Nephron (organoid): ENCODE results near the gene AGPAT1.
A peak's percentile ranks its signal among the peaks of the same experiment; 100 is the strongest.

ENCODE experiments used
- H3K27ac Mint-ChIP-seq, 3 experiments: 2 replicates each; pipeline ENCODE4 v1.8.0; 2020; ENCODE audit warnings: mixed read lengths in 3 of 3, mild to moderate bottlenecking in 2 of 3, moderate library complexity in 1 of 3
- H3K27me3 Mint-ChIP-seq: 2 replicates; pipeline ENCODE4 v1.8.0; 2021; ENCODE audit warnings: low read depth, mild to moderate bottlenecking, moderate library complexity, mixed read lengths
- H3K36me3 Mint-ChIP-seq: 2 replicates; pipeline ENCODE4 v1.8.0; 2020; ENCODE audit warnings: low read depth, mixed read lengths
- H3K4me1 Mint-ChIP-seq: 2 replicates; pipeline ENCODE4 v1.8.0; 2020; ENCODE audit warnings: mixed read lengths
- H3K4me3 Mint-ChIP-seq, 3 experiments: 2 replicates each; pipeline ENCODE4 v1.8.0; 2020; ENCODE audit warnings: mild to moderate bottlenecking in 3 of 3, mixed read lengths in 3 of 3, moderate library complexity in 2 of 3
- H3K9me3 Mint-ChIP-seq: 2 replicates; pipeline ENCODE4 v1.8.0; 2020; ENCODE audit warnings: mixed read lengths
- CTCF ChIP-seq, 3 experiments: fragments of 200-600 bp; sonication (generic); IDR thresholded peaks; one replicate each; pipeline ENCODE4 v1.5.0; 2021; ENCODE audit warnings: antibody characterized with exemption in 3 of 3; ENCODE audit not compliant: unreplicated experiment in 3 of 3

The AGPAT1 gene

GRCh38 chr6:32202186-32202585, 26.3 kb upstream of the AGPAT1 start:
- Mint-ChIP-seq H3K9me3 (no peaks in the 10 kb centered on the region), H3K27me3 (peaks cover 14% of the 10 kb centered on the region), H3K4me1 (peaks cover 18% of the 10 kb centered on the region), H3K27ac (no peak overlapping the region), H3K36me3 (no peaks in the 10 kb centered on the region), H3K4me3 (no peak overlapping the region)
- TF ChIP-seq CTCF (IDR thresholded peaks at IDR 0.05; ENCODE audit: unreplicated experiment in 3 of 3), result no peak

- Mint-ChIP-seq H3K4me3 (no peak overlapping the region), H3K4me1 (peaks cover 26% of the 10 kb centered on the region), H3K9me3 (no peaks in the 10 kb centered on the region), H3K27me3 (peaks cover 11% of the 10 kb centered on the region), H3K27ac (peak overlapping the region in 1 of 3 experiments; percentile 7), H3K36me3 (no peaks in the 10 kb centered on the region)
- no peak for TF ChIP-seq CTCF (IDR thresholded peaks at IDR 0.05; ENCODE audit: unreplicated experiment in 3 of 3)
These were observed 25.0 kb upstream of the AGPAT1 start for GRCh38 chr6:32200711-32201475.

GRCh38 chr6:32198866-32199265, 23.0 kb upstream of the AGPAT1 start:
- peaks cover 36% of the 10 kb centered on the region for H3K4me1 Mint-ChIP-seq
- H3K27ac Mint-ChIP-seq, result peak overlapping the region in 2 of 3 experiments; percentile 99 to 100
- H3K27me3 Mint-ChIP-seq, result no peaks in the 10 kb centered on the region
- TF ChIP-seq CTCF (IDR thresholded peaks at IDR 0.05; ENCODE audit: unreplicated experiment in 3 of 3), result no peak
- no peaks in the 10 kb centered on the region for H3K9me3 Mint-ChIP-seq
- H3K4me3 Mint-ChIP-seq, result peak overlapping the region in 2 of 3 experiments; percentile 41 to 51
- H3K36me3 Mint-ChIP-seq, result no peaks in the 10 kb centered on the region

DNA sequence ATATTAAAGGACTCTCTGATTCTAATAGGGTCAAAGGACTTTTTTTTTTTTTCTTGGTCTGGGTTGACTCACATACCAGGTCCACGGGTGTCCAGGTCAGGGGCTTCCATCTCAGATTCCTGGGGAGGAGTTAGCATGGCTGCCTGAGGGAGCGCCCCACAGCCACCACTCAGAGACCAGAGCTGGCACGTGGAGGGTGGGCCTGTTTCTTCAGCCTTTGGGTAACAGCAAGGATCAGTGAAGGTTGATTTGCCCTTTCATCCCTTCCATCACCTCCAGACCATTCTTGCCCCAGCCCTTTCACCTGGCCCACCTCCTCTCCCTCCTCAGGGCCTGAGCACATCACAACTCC, 22.4 kb upstream of the AGPAT1 start:
- H3K27me3 Mint-ChIP-seq, result no peaks in the 10 kb centered on the region
- no peaks in the 10 kb centered on the region for H3K9me3 Mint-ChIP-seq
- peak overlapping the region; percentile 22 to 100 (median 99) for H3K27ac Mint-ChIP-seq
- H3K4me3 Mint-ChIP-seq, result peak overlapping the region; percentile 41 to 51 (median 41)
- peaks cover 38% of the 10 kb centered on the region for H3K4me1 Mint-ChIP-seq
- TF ChIP-seq CTCF (IDR thresholded peaks at IDR 0.05; ENCODE audit: unreplicated experiment in 3 of 3), result no peak
- H3K36me3 Mint-ChIP-seq, result no peaks in the 10 kb centered on the region

DNA sequence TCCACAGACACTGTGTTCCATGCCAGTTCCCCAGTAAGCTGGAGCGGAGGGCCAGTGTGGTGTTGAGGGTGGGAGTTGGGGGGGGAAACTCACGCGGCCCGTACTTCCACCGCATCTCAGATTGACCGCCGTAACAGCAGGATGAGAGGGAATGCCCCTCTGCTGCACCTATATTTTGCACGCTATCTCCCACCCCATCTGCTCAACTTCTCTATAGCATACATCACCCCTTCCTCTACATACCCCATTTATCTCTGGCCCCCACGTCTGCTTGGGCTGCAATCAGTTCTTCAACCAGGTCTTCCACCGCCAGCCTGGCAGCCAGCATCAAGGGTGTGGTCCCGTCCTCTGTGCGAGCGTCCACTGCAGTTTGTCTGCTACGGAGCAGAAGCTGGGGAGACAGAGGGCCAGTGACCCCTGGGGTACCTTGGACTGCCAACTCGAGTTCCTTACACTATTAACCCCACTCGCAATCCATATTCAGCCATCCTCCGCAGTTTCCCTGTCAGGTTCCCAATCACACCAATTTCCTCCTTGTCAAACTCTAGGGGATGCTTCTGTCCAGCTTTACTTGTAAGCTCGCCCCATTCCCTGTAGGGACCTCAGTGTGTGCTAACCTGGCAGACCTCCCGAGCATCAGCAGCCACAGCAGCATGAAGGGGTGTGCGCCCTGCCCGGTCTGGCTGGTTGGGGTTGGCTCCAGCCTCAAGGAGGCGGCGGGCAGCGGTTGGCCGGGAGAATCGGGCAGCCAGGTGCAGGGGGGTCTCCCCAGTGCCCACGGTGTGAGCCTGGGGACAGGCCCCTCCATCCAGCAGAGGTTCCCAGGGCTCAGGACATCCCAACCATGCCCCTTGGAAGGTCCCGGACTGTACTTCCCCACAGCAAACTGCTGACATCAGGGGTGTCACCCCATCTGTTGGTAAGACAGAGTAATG, 21.1 kb upstream of the AGPAT1 start:
- TF ChIP-seq CTCF (IDR thresholded peaks at IDR 0.05; ENCODE audit: unreplicated experiment in 3 of 3), result no peak
- no peaks in the 10 kb centered on the region for H3K9me3 Mint-ChIP-seq
- H3K36me3 Mint-ChIP-seq, result no peaks in the 10 kb centered on the region
- H3K27ac Mint-ChIP-seq, result peak overlapping the region; percentile 99 to 100 (median 100)
- H3K4me3 Mint-ChIP-seq, result peak overlapping the region; percentile 97 to 99 (median 98)
- peaks cover 38% of the 10 kb centered on the region for H3K4me1 Mint-ChIP-seq
- H3K27me3 Mint-ChIP-seq, result no peaks in the 10 kb centered on the region
